K562 (cell line): ENCODE measurements around the gene TMEM132D. TPM values are rescaled to one million over a fixed set of nuclear protein-coding genes. Genes with fewer than 3 reads are reported as not detected.

ENCODE experiments used
- ATAC-seq: fragments of 200-7000 bp; cut with Tn5 transposase; 3 replicates; pipeline ENCODE4 v1.9.1; 2020; ENCODE audit warnings: moderate library complexity
- BruUV-seq: library from RNA; stranded (reverse); fragments of 400-500 nt; replicated peaks from 2 replicates; lab custom pipeline; 2021; lab: Mats Ljungman, UMichigan
- CTCF ChIA-PET: fragments of 300-600 bp; formaldehyde crosslinking; extraction: SDS; loops from one replicate; lab custom pipeline; 2021; ENCODE audit warnings: low intra/inter-chr PET ratio; lab: Yijun Ruan, JAX
- POLR2A ChIA-PET: fragments of 300-600, 350-650 bp; sonication (Branson Sonifier 250); formaldehyde crosslinking; extraction: SDS; loops from one replicate; lab custom pipeline; 2021; ENCODE audit warnings: antibody characterized with exemption, inconsistent platforms; lab: Yijun Ruan, JAX
- DNase-seq, 4 experiments: peaks; one replicate each; pipeline versions ENCODE4 v3.0.0 to v3.0.0-alpha.2; 2011 to 2018; ENCODE audit warnings: low spot score in 3 of 4, mixed read lengths in 3 of 4; ENCODE audit errors: extremely low read depth in 1 of 4
- FAIRE-seq: peaks from 2 replicates; lab custom pipeline; 2011; peaks lifted over from hg19 to GRCh38; lab: Jason Lieb, UNC
- H2AFZ ChIP-seq: 2 replicates; pipeline ENCODE4 v1.6.0; 2011; ENCODE audit warnings: low read depth, low read length, control low read depth, inconsistent platforms
- H3K27ac ChIP-seq: fragments of 200-600 bp; 3 replicates; pipeline ENCODE4 v1.8.0; 2011; ENCODE audit warnings: low read depth, mild to moderate bottlenecking, control low read depth, inconsistent platforms, low read length, moderate library complexity, mixed read lengths; ENCODE audit errors: extremely low read depth
- H3K27me3 ChIP-seq, 2 experiments: fragments of 300-600 bp in 1 of 2; 2 replicates in 1 of 2; 3 replicates in 1 of 2; pipeline versions ENCODE4 v1.6.0 to v1.8.0; 2011; ENCODE audit warnings: inconsistent platforms in 2 of 2, low read length in 2 of 2, mild to moderate bottlenecking in 1 of 2, mixed read lengths in 1 of 2, moderate library complexity in 1 of 2; ENCODE audit not compliant: control insufficient read depth in 2 of 2, insufficient read depth in 2 of 2
- H3K36me3 ChIP-seq: fragments of 300-600 bp; 3 replicates; pipeline ENCODE4 v1.8.0; 2011; ENCODE audit warnings: mild to moderate bottlenecking, low read length, inconsistent platforms; ENCODE audit not compliant: control insufficient read depth, insufficient read depth
- H3K4me1 ChIP-seq, 2 experiments: fragments of 200-600 bp in 1 of 2; replicated peaks in 1 of 2; 2 replicates in 1 of 2; 3 replicates in 1 of 2; pipeline versions ENCODE4 v1.5.1 to v1.8.0; 2011; ENCODE audit warnings: inconsistent platforms in 2 of 2, low read length in 2 of 2, mild to moderate bottlenecking in 1 of 2, mixed read lengths in 1 of 2, moderate library complexity in 1 of 2; ENCODE audit not compliant: control insufficient read depth in 2 of 2, insufficient read depth in 2 of 2
- H3K4me2 ChIP-seq: 2 replicates; pipeline ENCODE4 v1.6.1; 2011; ENCODE audit warnings: low read length, control low read depth, inconsistent platforms, mixed read lengths; ENCODE audit not compliant: insufficient read depth
- H3K4me3 ChIP-seq: fragments of 200-600 bp; sonication (generic), shearing (Covaris generic); 2 replicates; pipeline ENCODE4 v1.5.1; 2016; ENCODE audit warnings: control low read depth, inconsistent platforms
- H3K79me2 ChIP-seq: fragments of 200-600 bp; 3 replicates; pipeline ENCODE4 v1.8.0; 2011; ENCODE audit warnings: low read length, inconsistent platforms; ENCODE audit not compliant: control insufficient read depth, insufficient read depth
- H3K9ac ChIP-seq, 2 experiments: 2 replicates each; pipeline versions ENCODE4 v1.6.0 to v1.6.1; 2011; ENCODE audit warnings: low read depth in 2 of 2, low read length in 2 of 2, control low read depth in 1 of 2, inconsistent platforms in 1 of 2, mild to moderate bottlenecking in 1 of 2, mixed read lengths in 1 of 2; ENCODE audit not compliant: insufficient read depth in 1 of 2
- H3K9me1 ChIP-seq: one replicate; pipeline ENCODE4 v1.6.0; 2011; ENCODE audit warnings: inconsistent platforms, mild to moderate bottlenecking, low read length, moderate library complexity; ENCODE audit not compliant: control insufficient read depth, insufficient read depth
- H3K9me3 ChIP-seq: replicated peaks from 2 replicates; pipeline ENCODE4 v1.5.1; 2011; ENCODE audit warnings: low read depth, low read length, inconsistent platforms; ENCODE audit not compliant: control insufficient read depth, insufficient read depth
- H4K20me1 ChIP-seq: replicated peaks from 2 replicates; pipeline ENCODE4 v1.6.1; 2011; ENCODE audit warnings: low read length, inconsistent platforms, mixed read lengths; ENCODE audit not compliant: control insufficient read depth, insufficient read depth
- MEF2D ChIP-seq: conservative IDR thresholded peaks from 2 replicates; pipeline ENCODE4 v1.6.1; 2016; ENCODE audit warnings: low read depth, missing genetic modification characterization, missing compliant biosample characterization
- NKRF ChIP-seq: fragments of 450-650 bp; IDR thresholded peaks from 2 replicates; pipeline ENCODE4 v1.6.1; 2016; ENCODE audit warnings: borderline replicate concordance
- RBM17 ChIP-seq: fragments of 200-400 bp; formaldehyde crosslinking; IDR thresholded peaks from 2 replicates; pipeline ENCODE4 v1.6.1; 2017; ENCODE audit warnings: low read depth, mild to moderate bottlenecking, low read length, borderline replicate concordance
- RNF2 ChIP-seq: sonication (generic); IDR thresholded peaks from 2 replicates; pipeline ENCODE4 v1.6.1; 2016
- TAF9B ChIP-seq: fragments of 450-650 bp; IDR thresholded peaks from 2 replicates; pipeline ENCODE4 v1.6.1; 2018; ENCODE audit warnings: mild to moderate bottlenecking; ENCODE audit not compliant: partially characterized antibody
- TCF3 ChIP-seq: sonication (generic); formaldehyde crosslinking; IDR thresholded peaks from 2 replicates; pipeline ENCODE4 v1.4.0; 2020; ENCODE audit warnings: mild to moderate bottlenecking, missing genetic modification reagents
- ZFP30 ChIP-seq: fragments of 250-450 bp; sonication (Bioruptor Pico); IDR thresholded peaks from 2 replicates; pipeline ENCODE4 v1.8.0; 2022; ENCODE audit warnings: moderate library complexity, mild to moderate bottlenecking, inconsistent platforms, borderline replicate concordance
- ZFP36 ChIP-seq: fragments of 150-350 bp; IDR thresholded peaks from 2 replicates; pipeline ENCODE4 v1.6.1; 2018; ENCODE audit warnings: low read length, low read depth; ENCODE audit not compliant: partially characterized antibody
- ZNF143 ChIP-seq: sonication (generic); formaldehyde crosslinking; IDR thresholded peaks from 2 replicates; pipeline ENCODE4 v1.9.0; 2022; ENCODE audit warnings: mild to moderate bottlenecking, missing genetic modification reagents
- ZNF431 ChIP-seq: sonication (generic); formaldehyde crosslinking; IDR thresholded peaks from 2 replicates; pipeline ENCODE4 v1.8.0; 2022; ENCODE audit warnings: mild to moderate bottlenecking, missing genetic modification reagents
- ZNF717 ChIP-seq: fragments of 250-450 bp; sonication (Bioruptor Pico); IDR thresholded peaks from 2 replicates; pipeline ENCODE4 v1.5.0; 2021
- WGBS: fragments of 100-300 bp; shearing (Covaris generic); methylation state at CpG from one replicate; pipeline ENCODE4 v1.1.6; 2016; ENCODE audit warnings: low coverage, mixed read lengths; ENCODE audit not compliant: insufficient coverage; ENCODE audit errors: missing lambda C conversion rate; 5-methylcytosine and 5-hydroxymethylcytosine counted together
- in situ Hi-C: fragments of 300-500 bp; cut with MboI; formaldehyde crosslinking; loops from 4 replicates; pipeline ENCODE4 v1.15.0; 2018; ENCODE audit warnings: inconsistent platforms, mixed read lengths
- intact Hi-C: fragments of 100-400 bp; cut with micrococcal nuclease; formaldehyde crosslinking; loops from 2 replicates; pipeline ENCODE4 v1.14.2; 2022
- polyA plus RNA-seq, 8 experiments: library from polyadenylated mRNA; depleted of rRNA in 4 of 8; stranded (reverse) in 5 of 8; unstranded in 3 of 8; fragments of >200 nt; fragmentation: Nextera tagmentation in 2 of 8; fragmentation: Illumina TruSeq in 1 of 8; extraction: Ambion mirVana in 2 of 8; extraction: Trizol in 1 of 8; gene quantifications; 2 replicates each; pipeline versions ENCODE4 v1.2.1 to v1.2.3, GENCODE V29; 2011 to 2014; ENCODE audit warnings: inconsistent platforms in 1 of 8, missing spikeins in 1 of 8
- total RNA-seq, 7 experiments: library from RNA; depleted of rRNA in 6 of 7; stranded (reverse); fragments of >200 nt in 6 of 7; fragmentation: Illumina TruSeq in 2 of 7; extraction: Trizol in 2 of 7; gene quantifications; 2 replicates each; pipeline versions ENCODE4 v1.2.1 to v1.2.3, GENCODE V29; 2011 to 2021; ENCODE audit warnings: low replicate concordance in 1 of 7
- TF ChIP-seq, protein P1 (sequence below): fragments of 250-450 bp; sonication (Bioruptor Pico); IDR thresholded peaks from 2 replicates; pipeline ENCODE4 v1.4.0; 2020
- TF ChIP-seq, protein P2 (sequence below), 3 experiments: IDR thresholded peaks in 2 of 3; conservative IDR thresholded peaks in 1 of 3; 2 replicates each; pipeline ENCODE4 v1.5.1; 2011 to 2012; ENCODE audit warnings: low read length in 3 of 3, mild to moderate bottlenecking in 3 of 3, control low read depth in 2 of 3, improper control_type of control experiment in 1 of 3, inconsistent platforms in 1 of 3, low read depth in 1 of 3, mixed read lengths in 1 of 3, moderate library complexity in 1 of 3; ENCODE audit not compliant: insufficient read depth in 2 of 3

Gene TMEM132D
- total and polyA plus RNA-seq, 9 of the 15 experiments (the other 6 are each of a cell fraction or from before 2014, with no cell fraction given): not detected

- Histone ChIP-seq H3K79me2 (no peaks in the 10 kb centered on the region), H3K9me3 (no peaks in the 10 kb centered on the region), H3K9me1 (no peaks in the 10 kb centered on the region), H3K9ac (no peak overlapping the region), H3K27me3 (0 out of 5 replicates have a peak, but pooled peaks cover 0 to 6% of the 10 kb centered on the region in 2 experiments), H3K36me3 (no peaks in the 10 kb centered on the region), H3K4me2 (no peak overlapping the region), H3K4me3 (no peak overlapping the region), H3K27ac (no peak overlapping the region), H3K4me1 (no peaks in the 10 kb centered on the region), H2AFZ (no peak overlapping the region), H4K20me1 (no peaks in the 10 kb centered on the region)
- DNase-seq (no peak), FAIRE-seq (no peak), ATAC-seq (no peak)
- no TSS peak for BruUV-seq
- TF ChIP-seq RNF2 (no peak), ZFP36 (no peak), TAF9B (no peak), NKRF (no peak), ZNF143 (no peak), ZNF431 (no peak), ZNF717 (no peak), RBM17 (no peak), TCF3 (CRISPR knock-in tag) (no peak), MEF2D (no peak), ZFP30 (CRISPR knock-in tag) (no peak)
- TF ChIP-seq, protein P1, sequence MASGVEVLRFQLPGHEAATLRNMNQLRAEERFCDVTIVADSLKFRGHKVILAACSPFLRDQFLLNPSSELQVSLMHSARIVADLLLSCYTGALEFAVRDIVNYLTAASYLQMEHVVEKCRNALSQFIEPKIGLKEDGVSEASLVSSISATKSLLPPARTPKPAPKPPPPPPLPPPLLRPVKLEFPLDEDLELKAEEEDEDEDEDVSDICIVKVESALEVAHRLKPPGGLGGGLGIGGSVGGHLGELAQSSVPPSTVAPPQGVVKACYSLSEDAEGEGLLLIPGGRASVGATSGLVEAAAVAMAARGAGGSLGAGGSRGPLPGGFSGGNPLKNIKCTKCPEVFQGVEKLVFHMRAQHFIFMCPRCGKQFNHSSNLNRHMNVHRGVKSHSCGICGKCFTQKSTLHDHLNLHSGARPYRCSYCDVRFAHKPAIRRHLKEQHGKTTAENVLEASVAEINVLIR (CRISPR knock-in tag): no peak
- TF ChIP-seq, protein P2, sequence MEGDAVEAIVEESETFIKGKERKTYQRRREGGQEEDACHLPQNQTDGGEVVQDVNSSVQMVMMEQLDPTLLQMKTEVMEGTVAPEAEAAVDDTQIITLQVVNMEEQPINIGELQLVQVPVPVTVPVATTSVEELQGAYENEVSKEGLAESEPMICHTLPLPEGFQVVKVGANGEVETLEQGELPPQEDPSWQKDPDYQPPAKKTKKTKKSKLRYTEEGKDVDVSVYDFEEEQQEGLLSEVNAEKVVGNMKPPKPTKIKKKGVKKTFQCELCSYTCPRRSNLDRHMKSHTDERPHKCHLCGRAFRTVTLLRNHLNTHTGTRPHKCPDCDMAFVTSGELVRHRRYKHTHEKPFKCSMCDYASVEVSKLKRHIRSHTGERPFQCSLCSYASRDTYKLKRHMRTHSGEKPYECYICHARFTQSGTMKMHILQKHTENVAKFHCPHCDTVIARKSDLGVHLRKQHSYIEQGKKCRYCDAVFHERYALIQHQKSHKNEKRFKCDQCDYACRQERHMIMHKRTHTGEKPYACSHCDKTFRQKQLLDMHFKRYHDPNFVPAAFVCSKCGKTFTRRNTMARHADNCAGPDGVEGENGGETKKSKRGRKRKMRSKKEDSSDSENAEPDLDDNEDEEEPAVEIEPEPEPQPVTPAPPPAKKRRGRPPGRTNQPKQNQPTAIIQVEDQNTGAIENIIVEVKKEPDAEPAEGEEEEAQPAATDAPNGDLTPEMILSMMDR (IDR thresholded peaks at IDR 0.05 in 2 of 3, conservative IDR thresholded peaks at IDR 0.05 in 1 of 3; ENCODE audit: insufficient read depth in 2 of 3, low read depth in 1 of 3, low read length in 3 of 3): no peak
- 3% methylated on average over 3 of the region's 3 CpGs for WGBS
- intact Hi-C loops: no loop called here
- ChIA-PET CTCF (no interaction called here), POLR2A (interaction anchor here (0.6 kb wide), 1 partner anchor 9 kb away, joined by 3 read pairs; no protein-coding TSS in a partner anchor)
- in situ Hi-C loops: no loop called here
Observed at GRCh38 chr12:129841251-129841650, 62.6 kb downstream of the TMEM132D start.
